H1 (cell line): ENCODE results near the gene KRT85. TPM values are rescaled to one million over a fixed set of nuclear protein-coding genes. Genes with fewer than 3 reads are reported as not detected.

Source experiments
- CTCF ChIA-PET: fragments of 300-600 bp; sonication (Branson Sonifier 250); formaldehyde crosslinking; loops from one replicate; lab custom pipeline; 2021; ENCODE audit not compliant: partially characterized antibody; lab: Charles Lee
- POLR2A ChIA-PET: fragments of 300-600 bp; sonication (Branson Sonifier 250); formaldehyde crosslinking; loops from one replicate; lab custom pipeline; 2021; ENCODE audit warnings: inconsistent platforms; ENCODE audit not compliant: partially characterized antibody; lab: Charles Lee
- DNase-seq, 2 experiments: peaks; one replicate each; pipeline versions ENCODE4 v3.0.0 to v3.0.0-alpha.2; 2010 to 2022; ENCODE audit warnings: low spot score in 2 of 2, low read depth in 1 of 2, mixed read lengths in 1 of 2
- FAIRE-seq: peaks from 2 replicates; lab custom pipeline; 2011; peaks lifted over from hg19 to GRCh38; lab: Jason Lieb, UNC
- H2AFZ ChIP-seq: 2 replicates; pipeline ENCODE4 v1.8.1; 2012; ENCODE audit warnings: low read length, inconsistent platforms
- H2AK5ac ChIP-seq: 2 replicates; pipeline ENCODE4 v1.6.1; 2013; ENCODE audit warnings: low read depth, low read length
- H2BK120ac ChIP-seq: replicated peaks from 2 replicates; pipeline ENCODE3; 2013; ENCODE audit warnings: low read depth, low read length, inconsistent platforms
- H2BK12ac ChIP-seq: 2 replicates; pipeline ENCODE4 v1.6.1; 2013; ENCODE audit warnings: low read depth, low read length
- H2BK15ac ChIP-seq: 2 replicates; pipeline ENCODE4 v1.6.1; 2013; ENCODE audit warnings: low read length
- H2BK20ac ChIP-seq: 2 replicates; pipeline ENCODE4 v1.6.1; 2013; ENCODE audit warnings: low read length
- H2BK5ac ChIP-seq: 2 replicates; pipeline ENCODE4 v1.6.1; 2013; ENCODE audit warnings: low read depth, low read length
- H3K14ac ChIP-seq: 2 replicates; pipeline ENCODE4 v1.6.1; 2013; ENCODE audit warnings: inconsistent platforms; ENCODE audit not compliant: insufficient read length
- H3K18ac ChIP-seq: 2 replicates; pipeline ENCODE4 v1.6.1; 2013; ENCODE audit warnings: low read length; ENCODE audit errors: extremely low read depth
- H3K23ac ChIP-seq: 2 replicates; pipeline ENCODE4 v1.6.1; 2013; ENCODE audit warnings: inconsistent platforms; ENCODE audit not compliant: insufficient read length
- H3K23me2 ChIP-seq: 2 replicates; pipeline ENCODE4 v1.6.1; 2013; ENCODE audit warnings: low read depth, low read length
- H3K27ac ChIP-seq: 2 replicates; pipeline ENCODE4 v1.6.1; 2011; ENCODE audit warnings: low read depth, low read length, inconsistent platforms
- H3K27me3 ChIP-seq, 4 experiments: replicated peaks in 1 of 4; 1 replicate in 1 of 4; 2 replicates in 3 of 4; pipeline versions ENCODE4 v1.6.1 to v1.8.1; 2011 to 2013; ENCODE audit warnings: low read length in 3 of 4, mild to moderate bottlenecking in 3 of 4, inconsistent platforms in 2 of 4, mixed read lengths in 2 of 4, moderate library complexity in 1 of 4; ENCODE audit not compliant: control insufficient read depth in 3 of 4, insufficient read depth in 3 of 4; ENCODE audit errors: extremely low read depth in 1 of 4
- H3K36me3 ChIP-seq, 4 experiments: 2 replicates each; pipeline versions ENCODE4 v1.6.1 to v1.8.1; 2011 to 2013; ENCODE audit warnings: mild to moderate bottlenecking in 4 of 4, low read length in 3 of 4, moderate library complexity in 2 of 4, control low read depth in 1 of 4, inconsistent platforms in 1 of 4; ENCODE audit not compliant: insufficient read depth in 4 of 4, control insufficient read depth in 2 of 4
- H3K4ac ChIP-seq: replicated peaks from 2 replicates; pipeline ENCODE3; 2013; ENCODE audit warnings: low read length, low read depth, mixed read lengths, inconsistent platforms; ENCODE audit not compliant: insufficient read length
- H3K4me1 ChIP-seq, 4 experiments: replicated peaks in 1 of 4; 1 replicate in 1 of 4; 2 replicates in 3 of 4; pipeline versions ENCODE4 v1.6.1 to v1.8.1; 2011 to 2013; ENCODE audit warnings: low read length in 3 of 4, inconsistent platforms in 2 of 4, mixed read lengths in 1 of 4; ENCODE audit not compliant: insufficient read depth in 4 of 4, control insufficient read depth in 3 of 4
- H3K4me2 ChIP-seq, 2 experiments: 2 replicates each; pipeline versions ENCODE4 v1.6.1 to v1.8.1; 2011 to 2013; ENCODE audit warnings: low read depth in 2 of 2, low read length in 2 of 2, control low read depth in 1 of 2, inconsistent platforms in 1 of 2, mild to moderate bottlenecking in 1 of 2; ENCODE audit not compliant: insufficient read depth in 1 of 2
- H3K4me3 ChIP-seq, 4 experiments: fragments of 200-600, 300-600 bp in 1 of 4; sonication (generic), shearing (Covaris generic), sonication (Bioruptor Twin) in 1 of 4; 2 replicates each; pipeline versions ENCODE4 v1.5.1 to v1.8.1; 2011 to 2016; ENCODE audit warnings: low read length in 4 of 4, low read depth in 3 of 4, control low read depth in 2 of 4, inconsistent platforms in 2 of 4, mild to moderate bottlenecking in 2 of 4, mixed read lengths in 1 of 4, moderate library complexity in 1 of 4; ENCODE audit not compliant: insufficient read depth in 2 of 4; ENCODE audit errors: extremely low read depth in 1 of 4
- H3K56ac ChIP-seq: replicated peaks from 2 replicates; pipeline ENCODE3; 2013; ENCODE audit warnings: low read depth, mild to moderate bottlenecking, mixed read lengths, low read length, inconsistent platforms; ENCODE audit not compliant: insufficient read length
- H3K79me1 ChIP-seq: 2 replicates; pipeline ENCODE4 v1.6.1; 2013; ENCODE audit warnings: low read depth, low read length, control low read depth
- H3K79me2 ChIP-seq, 2 experiments: 2 replicates each; pipeline versions ENCODE4 v1.6.1 to v1.8.1; 2012 to 2013; ENCODE audit warnings: low read length in 2 of 2, mild to moderate bottlenecking in 2 of 2, inconsistent platforms in 1 of 2; ENCODE audit not compliant: insufficient read depth in 2 of 2, control insufficient read depth in 1 of 2
- H3K9ac ChIP-seq, 4 experiments: replicated peaks in 1 of 4; 1 replicate in 1 of 4; 2 replicates in 3 of 4; pipeline versions ENCODE4 v1.6.1 to v1.8.1; 2011 to 2013; ENCODE audit warnings: low read depth in 3 of 4, low read length in 3 of 4, control low read depth in 2 of 4, mild to moderate bottlenecking in 2 of 4, moderate library complexity in 2 of 4, inconsistent platforms in 1 of 4; ENCODE audit errors: extremely low read depth in 1 of 4
- H3K9me3 ChIP-seq, 2 experiments: 2 replicates each; pipeline versions ENCODE4 v1.6.1 to v1.8.1; 2012 to 2013; ENCODE audit warnings: mild to moderate bottlenecking in 2 of 2, moderate library complexity in 2 of 2, control low read depth in 1 of 2, inconsistent platforms in 1 of 2, low read depth in 1 of 2, low read length in 1 of 2, mixed read lengths in 1 of 2; ENCODE audit not compliant: insufficient read depth in 2 of 2
- H4K20me1 ChIP-seq, 2 experiments: replicated peaks in 1 of 2; 2 replicates each; pipeline versions ENCODE3 to v1.8.1; 2011 to 2013; ENCODE audit warnings: inconsistent platforms in 2 of 2, low read length in 2 of 2, mild to moderate bottlenecking in 1 of 2; ENCODE audit not compliant: insufficient read depth in 2 of 2, control insufficient read depth in 1 of 2
- H4K5ac ChIP-seq: 2 replicates; pipeline ENCODE4 v1.6.1; 2013; ENCODE audit warnings: low read length, low read depth, mixed read lengths, inconsistent platforms; ENCODE audit not compliant: insufficient read length
- H4K8ac ChIP-seq: 2 replicates; pipeline ENCODE4 v1.8.0; 2013; ENCODE audit warnings: mild to moderate bottlenecking, moderate library complexity, low read length, inconsistent platforms; ENCODE audit not compliant: insufficient read depth; ENCODE audit errors: extremely low read depth
- H4K91ac ChIP-seq: replicated peaks from 2 replicates; pipeline ENCODE3; 2013; ENCODE audit warnings: low read length, mixed read lengths, inconsistent platforms; ENCODE audit not compliant: insufficient read length
- CBX5 ChIP-seq: fragments of 300-800, 300-1000 bp; sonication (generic); IDR thresholded peaks from 2 replicates; pipeline ENCODE4 v1.7.1; 2016; ENCODE audit warnings: antibody characterized with exemption, low read length, low read depth
- EZH2 ChIP-seq: fragments of 200-600 bp; sonication (generic); IDR thresholded peaks from 2 replicates; pipeline ENCODE4 v1.7.1; 2012; ENCODE audit warnings: low read depth, mild to moderate bottlenecking, moderate library complexity, low read length, inconsistent platforms; ENCODE audit not compliant: severe bottlenecking
- KDM1A ChIP-seq: fragments of 200-600, 300-600 bp; sonication (generic); IDR thresholded peaks from 2 replicates; pipeline ENCODE4 v1.7.1; 2016; ENCODE audit warnings: mild to moderate bottlenecking, low read length, borderline replicate concordance
- KDM4A ChIP-seq: IDR thresholded peaks from one replicate; pipeline ENCODE4 v1.7.1; 2012; ENCODE audit warnings: low read depth, mild to moderate bottlenecking, moderate library complexity, low read length, inconsistent platforms; ENCODE audit not compliant: severe bottlenecking
- SIN3A ChIP-seq, 2 experiments: IDR thresholded peaks in 1 of 2; conservative IDR thresholded peaks in 1 of 2; 2 replicates each; pipeline ENCODE4 v1.6.1; 2011 to 2012; ENCODE audit warnings: low read length in 2 of 2, improper control_type of control experiment in 1 of 2, low read depth in 1 of 2, mild to moderate bottlenecking in 1 of 2
- TAF7 ChIP-seq: optimal IDR thresholded peaks from 2 replicates; pipeline ENCODE3; 2011; ENCODE audit warnings: low read depth, mild to moderate bottlenecking, inconsistent platforms, low read length, moderate library complexity, borderline replicate concordance
- TEAD4 ChIP-seq: IDR thresholded peaks from 2 replicates; pipeline ENCODE4 v1.6.1; 2012; ENCODE audit warnings: low read depth, low read length, inconsistent platforms, mixed read lengths
- WGBS, 2 experiments: shearing (Covaris generic) in 1 of 2; methylation state at CpG; one replicate each; pipeline versions ENCODE4 v1.1.6 to v1.1.7; 2013 to 2015; ENCODE audit warnings: low lambda C conversion rate in 2 of 2, mixed read lengths in 2 of 2, inconsistent platforms in 1 of 2, low coverage in 1 of 2, missing lambda C conversion rate in 1 of 2; ENCODE audit not compliant: insufficient replicate concordance in 2 of 2, insufficient coverage in 1 of 2, insufficient read length in 1 of 2; ENCODE audit errors: extremely low coverage in 1 of 2, missing lambda C conversion rate in 1 of 2; 5-methylcytosine and 5-hydroxymethylcytosine counted together
- polyA plus RNA-seq, 7 experiments: library from polyadenylated mRNA; depleted of rRNA in 3 of 7; stranded (reverse) in 5 of 7; unstranded in 2 of 7; fragments of >200 nt in 5 of 7; fragments of 200-250 nt in 2 of 7; gene quantifications; 1 replicate in 5 of 7; 2 replicates in 1 of 7; 4 replicates in 1 of 7; pipeline versions ENCODE4 v1.2.1 to v1.2.3, GENCODE V29; 2011 to 2013; ENCODE audit warnings: missing spikeins in 2 of 7, mixed read lengths in 2 of 7
- total RNA-seq: library from RNA; stranded (reverse); fragmentation: NEBNext Ultra II Directional; extraction: Animal tissue kit (Norgen Biotek cat#: 25700); gene quantifications from 2 replicates; pipeline ENCODE4 v1.2.1, GENCODE V29; 2021

The KRT85 gene
- total and polyA plus RNA-seq, 2 of the 8 experiments (the other 6 are each of a cell fraction or from before 2014, with no cell fraction given) = not detected

- ChIA-PET CTCF (interaction anchor here (0.9 to 8.6 kb wide), 23 partner anchors 8 to 507 kb away, joined by 3 to 105 read pairs (median 3); partner anchors contain the start of genes KRT83 and KRT84), POLR2A (no interaction called here)
- Histone ChIP-seq H3K4me1 (no peaks in the 10 kb centered on the region), H4K5ac (no peak overlapping the region), H2BK120ac (no peak overlapping the region), H2BK12ac (no peak overlapping the region), H3K23me2 (no peaks in the 10 kb centered on the region), H3K18ac (no peak overlapping the region), H4K8ac (no peak overlapping the region), H3K79me2 (no peaks in the 10 kb centered on the region), H3K36me3 (no peaks in the 10 kb centered on the region), H2AFZ (no peak overlapping the region), H3K4ac (no peak overlapping the region), H2AK5ac (no peak overlapping the region), H2BK20ac (no peak overlapping the region), H3K79me1 (no peaks in the 10 kb centered on the region), H3K4me3 (no peak overlapping the region), H3K27ac (no peak overlapping the region), H2BK15ac (no peak overlapping the region), H3K9me3 (no peaks in the 10 kb centered on the region), H3K56ac (no peak overlapping the region), H3K14ac (no peak overlapping the region), H4K20me1 (peaks cover 0 to 2% of the 10 kb centered on the region in 2 experiments), H4K91ac (no peak overlapping the region), H3K4me2 (no peak overlapping the region), H2BK5ac (no peak overlapping the region), H3K23ac (no peak overlapping the region), H3K27me3 (no peaks in the 10 kb centered on the region), H3K9ac (no peak overlapping the region)
- no peak for TF ChIP-seq TEAD4
- TF ChIP-seq KDM1A = no peak
- no peak for TF ChIP-seq TAF7
- no peak for TF ChIP-seq SIN3A (conservative IDR thresholded peaks at IDR 0.05 in 1 of 2, IDR thresholded peaks at IDR 0.05 in 1 of 2; ENCODE audit: low read depth in 1 of 2, low read length in 2 of 2)
- no peak for TF ChIP-seq KDM4A
- TF ChIP-seq CBX5 = no peak
- no peak for TF ChIP-seq EZH2
- 85% methylated on average over 6 of the region's 6 CpGs; no CpG with 5 or more reads in 1 of the 2 experiments for WGBS, 2 experiments
- no peak for DNase-seq
- FAIRE-seq = no peak
These were observed 2.5 kb upstream of the KRT85 start for GRCh38 chr12:52369809-52370208.
